ENCODE results near the gene MTX1. TPM values are rescaled to one million over a fixed set of nuclear protein-coding genes. Genes with fewer than 3 reads are reported as not detected.

The MTX1 gene
- total and polyA plus RNA-seq, 9 of the 15 experiments (the other 6 are each of a cell fraction or from before 2014, with no cell fraction given), result 29.1 to 98.4 (median 66.9) TPM

GRCh38 chr1:155178441-155179111 lies 29.9 kb upstream of the MTX1 start (continued):
- peak; percentile 96 for TF ChIP-seq CEBPB (tag; IDR thresholded peaks at IDR 0.05)
- TF ChIP-seq RFX1 (IDR thresholded peaks at IDR 0.05), result no peak
- TF ChIP-seq SIN3B (IDR thresholded peaks at IDR 0.05; ENCODE audit: low read depth), result no peak
- no peak for TF ChIP-seq RHOXF2B (CRISPR knock-in tag; conservative IDR thresholded peaks at IDR 0.05)
- no peak for TF ChIP-seq GATA2 (CRISPR knock-in tag; IDR thresholded peaks at IDR 0.05)
- TF ChIP-seq RCOR1 (IDR thresholded peaks at IDR 0.05; ENCODE audit: borderline replicate concordance in 1 of 2, low read depth in 2 of 2, low read length in 2 of 2), result no peak
- TF ChIP-seq POLR2H (tag; IDR thresholded peaks at IDR 0.05; ENCODE audit: low read depth), result no peak
- peak; percentile 89 for TF ChIP-seq NR2C2 (CRISPR knock-in tag; IDR thresholded peaks at IDR 0.05)
- peak; percentile 93 for TF ChIP-seq NR2C2 (tag; IDR thresholded peaks at IDR 0.05)
- TF ChIP-seq ZBTB26 (CRISPR knock-in tag; IDR thresholded peaks at IDR 0.05), result no peak
- no peak for TF ChIP-seq POLR2AphosphoS2 (IDR thresholded peaks at IDR 0.05; ENCODE audit: low read length)
- TF ChIP-seq ZZZ3 (IDR thresholded peaks at IDR 0.05), result no peak
- no peak for TF ChIP-seq LCOR (CRISPR knock-in tag; IDR thresholded peaks at IDR 0.05)
- 0 out of 2 replicates have a peak, but pooled peaks have one; percentile 38 for TF ChIP-seq IRF9 (tag; IDR thresholded peaks at IDR 0.05)
- TF ChIP-seq ZNF311 (CRISPR knock-in tag; IDR thresholded peaks at IDR 0.05), result no peak
- TF ChIP-seq CAMTA2 (CRISPR knock-in tag; conservative IDR thresholded peaks at IDR 0.05), result no peak
- no peak for TF ChIP-seq ZNF239 (CRISPR knock-in tag; IDR thresholded peaks at IDR 0.05)
- TF ChIP-seq ZNF277 (CRISPR knock-in tag; IDR thresholded peaks at IDR 0.05; ENCODE audit: borderline replicate concordance), result no peak
- no peak for TF ChIP-seq SREBF2 (CRISPR knock-in tag; IDR thresholded peaks at IDR 0.05)
- TF ChIP-seq ZNF551 (CRISPR knock-in tag; IDR thresholded peaks at IDR 0.05), result no peak
- no peak for TF ChIP-seq ZNF282 (CRISPR knock-in tag; IDR thresholded peaks at IDR 0.05)
- TF ChIP-seq ESRRA (IDR thresholded peaks at IDR 0.05; ENCODE audit: borderline replicate concordance, low read depth), result peak; percentile 96
- TF ChIP-seq ZBTB7A (IDR thresholded peaks at IDR 0.05; ENCODE audit: borderline replicate concordance, control insufficient read depth, low read depth, low read length), result peak; percentile 29; the same call in 1 of the 2 replicates
- TF ChIP-seq SAFB2 (IDR thresholded peaks at IDR 0.05; ENCODE audit: borderline replicate concordance, low read depth, low read length, severe bottlenecking), result no peak
- TF ChIP-seq CEBPG (CRISPR knock-in tag; IDR thresholded peaks at IDR 0.05), result peak; percentile 84
- TF ChIP-seq CEBPG (tag; conservative IDR thresholded peaks at IDR 0.05 in 1 of 2, IDR thresholded peaks at IDR 0.05 in 1 of 2), result peak; percentile 28 to 80; a peak in 2 of 4 replicates
- peak; percentile 60 to 67; a peak in 2 of 4 replicates for TF ChIP-seq TRIM24 (IDR thresholded peaks at IDR 0.05)

Data from K562 (cell line).